ENCODE measurements around the gene HDGF.
A peak's percentile ranks its signal among the peaks of the same experiment; 100 is the strongest.

HDGF gene

DNA sequence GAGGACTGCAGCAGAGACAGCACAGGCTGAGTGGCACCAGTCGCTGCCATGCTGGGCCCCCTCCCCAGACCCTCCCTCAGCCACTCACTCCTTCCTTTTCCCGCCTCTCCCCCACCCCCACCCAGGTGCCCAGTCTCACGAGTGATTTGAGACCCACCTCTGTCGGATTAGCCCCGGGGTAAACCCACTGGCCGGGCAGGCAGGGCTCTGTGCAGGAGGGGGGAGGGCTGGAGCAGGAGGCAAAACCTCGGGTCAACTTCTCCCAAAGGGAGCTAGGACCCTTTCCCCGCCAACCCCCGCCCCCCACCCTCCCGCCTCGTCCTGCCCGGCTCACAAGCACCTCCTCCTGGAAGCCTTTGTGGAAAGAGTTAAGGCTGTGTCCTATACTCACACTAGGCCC, 7.1 kb downstream of the HDGF start:
- H3K27me3 ChIP-seq, result no peaks in the 10 kb centered on the region
- no peaks in the 10 kb centered on the region for H3K9me3 ChIP-seq
- H3K4me1 ChIP-seq (ENCODE audit: control insufficient read depth in 1 of 2, insufficient read depth in 1 of 2, low read depth in 1 of 2, low read length in 1 of 2), result peaks cover 67 to 72% of the 10 kb centered on the region in 2 experiments
- no peak overlapping the region for H3K4me3 ChIP-seq (ENCODE audit: low read depth in 1 of 2, low read length in 1 of 2)
- H3K27ac ChIP-seq, result peak overlapping the region; percentile 90
- peaks cover 20% of the 10 kb centered on the region for H3K36me3 ChIP-seq
- no peak for TF ChIP-seq CTCF (IDR thresholded peaks at IDR 0.05)

- Histone ChIP-seq H3K27ac (peak overlapping the region; percentile 90), H3K4me3 (ENCODE audit: low read depth in 1 of 2, low read length in 1 of 2) (no peak overlapping the region), H3K27me3 (no peaks in the 10 kb centered on the region), H3K4me1 (ENCODE audit: control insufficient read depth in 1 of 2, insufficient read depth in 1 of 2, low read depth in 1 of 2, low read length in 1 of 2) (peaks cover 60 to 65% of the 10 kb centered on the region in 2 experiments), H3K9me3 (no peaks in the 10 kb centered on the region), H3K36me3 (peaks cover 20% of the 10 kb centered on the region)
- no peak for TF ChIP-seq CTCF (IDR thresholded peaks at IDR 0.05)
Measured at GRCh38 chr1:156743367-156744302, 7.8 kb downstream of the HDGF start.

- Histone ChIP-seq H3K9me3 (no peaks in the 10 kb centered on the region), H3K36me3 (peaks cover 23% of the 10 kb centered on the region), H3K4me1 (ENCODE audit: control insufficient read depth in 1 of 2, insufficient read depth in 1 of 2, low read depth in 1 of 2, low read length in 1 of 2) (peaks cover 52 to 57% of the 10 kb centered on the region in 2 experiments), H3K27ac (peak overlapping the region; percentile 90), H3K4me3 (ENCODE audit: low read depth in 1 of 2, low read length in 1 of 2) (no peak overlapping the region), H3K27me3 (no peaks in the 10 kb centered on the region)
- no peak for TF ChIP-seq CTCF (IDR thresholded peaks at IDR 0.05)
Measured at GRCh38 chr1:156742801-156743200, 8.7 kb downstream of the HDGF start.

DNA sequence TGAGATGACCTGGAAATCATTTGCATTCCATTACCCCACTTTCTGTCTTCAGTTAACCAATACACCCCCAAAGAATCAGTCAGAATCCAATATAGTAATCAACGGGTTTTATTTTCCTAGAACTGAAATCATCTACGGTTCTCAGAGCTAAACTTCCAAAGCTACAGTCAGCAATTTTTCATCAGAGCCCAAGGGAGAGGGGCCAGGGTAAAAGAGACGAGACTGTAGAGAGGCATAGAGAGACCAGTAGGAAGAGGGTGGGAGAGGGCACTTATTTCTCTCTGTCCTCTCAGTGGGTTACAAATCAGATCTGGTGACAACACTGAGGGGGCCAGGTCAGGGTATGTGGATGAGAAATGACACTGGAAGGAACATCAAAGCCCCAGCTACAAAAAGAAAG, 9.5 kb downstream of the HDGF start:
- H3K27ac ChIP-seq, result peak overlapping the region; percentile 90
- H3K4me3 ChIP-seq (ENCODE audit: low read depth in 1 of 2, low read length in 1 of 2), result no peak overlapping the region
- TF ChIP-seq CTCF (IDR thresholded peaks at IDR 0.05), result no peak
- H3K9me3 ChIP-seq, result no peaks in the 10 kb centered on the region
- no peaks in the 10 kb centered on the region for H3K27me3 ChIP-seq
- peaks cover 44 to 49% of the 10 kb centered on the region in 2 experiments for H3K4me1 ChIP-seq (ENCODE audit: control insufficient read depth in 1 of 2, insufficient read depth in 1 of 2, low read depth in 1 of 2, low read length in 1 of 2)
- H3K36me3 ChIP-seq, result peaks cover 30% of the 10 kb centered on the region

- peak overlapping the region; percentile 90 for H3K27ac ChIP-seq
- H3K9me3 ChIP-seq, result no peaks in the 10 kb centered on the region
- no peak for TF ChIP-seq CTCF (IDR thresholded peaks at IDR 0.05)
- H3K4me1 ChIP-seq (ENCODE audit: control insufficient read depth in 1 of 2, insufficient read depth in 1 of 2, low read depth in 1 of 2, low read length in 1 of 2), result peaks cover 39 to 45% of the 10 kb centered on the region in 2 experiments
- H3K4me3 ChIP-seq (ENCODE audit: low read depth in 1 of 2, low read length in 1 of 2), result peak overlapping the region; percentile 77 to 82
- H3K36me3 ChIP-seq, result peaks cover 34% of the 10 kb centered on the region
- H3K27me3 ChIP-seq, result no peaks in the 10 kb centered on the region
Measured at GRCh38 chr1:156741481-156741983, 9.9 kb downstream of the HDGF start.

Measured in neutrophil (primary cell).